Measurements from ENCODE around the gene PROC. TPM values are rescaled to one million over a fixed set of nuclear protein-coding genes. Genes with fewer than 3 reads are reported as not detected.

Gene PROC
- total and polyA plus RNA-seq, 2 of the 8 experiments (the other 6 are each of a cell fraction or from before 2014, with no cell fraction given) = 1.5 to 1.6 TPM

GRCh38 chr2:127392828-127393578, 25.2 kb upstream of the PROC start:
- DNase-seq (ENCODE audit: low read depth in 1 of 2, low spot score in 2 of 2) = no peak
- Histone ChIP-seq H3K27me3 (replicated peaks in 1 of 4; ENCODE audit: control insufficient read depth in 3 of 4, extremely low read depth in 1 of 4, insufficient read depth in 3 of 4, low read length in 3 of 4) (no peaks in the 10 kb centered on the region; a peak in 1 of 7 replicates), H3K23ac (ENCODE audit: insufficient read length) (no peak overlapping the region), H2AFZ (ENCODE audit: low read length) (no peak overlapping the region), H3K56ac (replicated peaks; ENCODE audit: insufficient read length, low read depth, low read length) (no peak overlapping the region), H3K14ac (ENCODE audit: insufficient read length) (no peak overlapping the region), H3K4ac (replicated peaks; ENCODE audit: insufficient read length, low read depth, low read length) (no peak overlapping the region), H3K4me3 (ENCODE audit: extremely low read depth in 1 of 4, insufficient read depth in 2 of 4, low read depth in 3 of 4, low read length in 4 of 4) (no peak overlapping the region), H3K9ac (replicated peaks in 1 of 4; ENCODE audit: extremely low read depth in 1 of 4, low read depth in 3 of 4, low read length in 3 of 4) (no peak overlapping the region), H3K36me3 (ENCODE audit: control insufficient read depth in 2 of 4, insufficient read depth in 4 of 4, low read length in 3 of 4) (no peaks in the 10 kb centered on the region), H3K23me2 (ENCODE audit: low read depth, low read length) (peaks cover 2% of the 10 kb centered on the region; the same call in 1 of the 2 replicates), H2AK5ac (ENCODE audit: low read depth, low read length) (no peak overlapping the region), H3K79me2 (ENCODE audit: control insufficient read depth in 1 of 2, insufficient read depth in 2 of 2, low read length in 2 of 2) (no peaks in the 10 kb centered on the region), H3K27ac (ENCODE audit: low read depth, low read length) (no peak overlapping the region), H4K5ac (ENCODE audit: insufficient read length, low read depth, low read length) (no peak overlapping the region), H3K18ac (ENCODE audit: extremely low read depth, low read length) (no peak overlapping the region), H3K4me2 (ENCODE audit: insufficient read depth in 1 of 2, low read depth in 2 of 2, low read length in 2 of 2) (no peak overlapping the region), H3K4me1 (replicated peaks in 1 of 4; ENCODE audit: control insufficient read depth in 3 of 4, insufficient read depth in 4 of 4, low read length in 3 of 4) (peaks cover 0 to 8% (median 3%) of the 10 kb centered on the region in 4 experiments; a peak in 3 of 7 replicates), H3K9me3 (ENCODE audit: insufficient read depth in 2 of 2, low read depth in 1 of 2, low read length in 1 of 2) (0 out of 4 replicates have a peak, but pooled peaks cover 0 to 3% of the 10 kb centered on the region in 2 experiments), H2BK12ac (ENCODE audit: low read depth, low read length) (no peak overlapping the region), H4K8ac (ENCODE audit: extremely low read depth, insufficient read depth, low read length) (no peak overlapping the region), H4K20me1 (replicated peaks in 1 of 2; ENCODE audit: control insufficient read depth in 1 of 2, insufficient read depth in 2 of 2, low read length in 2 of 2) (no peaks in the 10 kb centered on the region), H3K79me1 (ENCODE audit: low read depth, low read length) (no peaks in the 10 kb centered on the region), H2BK5ac (ENCODE audit: low read depth, low read length) (no peak overlapping the region), H2BK20ac (ENCODE audit: low read length) (no peak overlapping the region), H2BK15ac (ENCODE audit: low read length) (no peak overlapping the region), H2BK120ac (replicated peaks; ENCODE audit: low read depth, low read length) (no peak overlapping the region), H4K91ac (replicated peaks; ENCODE audit: insufficient read length, low read length) (no peak overlapping the region)
- no peak for FAIRE-seq
- ChIA-PET CTCF (ENCODE audit: partially characterized antibody) (interaction anchor here (1.0 to 1.3 kb wide), 2 partner anchors 23 to 69 kb away, joined by 4 read pairs; no protein-coding TSS in a partner anchor), POLR2A (ENCODE audit: partially characterized antibody) (no interaction called here)
- WGBS, 2 experiments (ENCODE audit: extremely low coverage in 1 of 2, insufficient coverage in 1 of 2, insufficient read length in 1 of 2, insufficient replicate concordance in 2 of 2, low coverage in 1 of 2, low lambda C conversion rate in 2 of 2, missing lambda C conversion rate in 1 of 2) = 73% methylated on average over 1 of the region's 1 CpG; no CpG with 5 or more reads in 1 of the 2 experiments
- no peak for TF ChIP-seq SP2 (IDR thresholded peaks at IDR 0.05; ENCODE audit: low read length)
- no peak for TF ChIP-seq SIRT6 (IDR thresholded peaks at IDR 0.05; ENCODE audit: low read length)
- no peak for TF ChIP-seq BACH1 (IDR thresholded peaks at IDR 0.05; ENCODE audit: low read length)
- TF ChIP-seq POLR2A (IDR thresholded peaks at IDR 0.05; ENCODE audit: control extremely low read depth in 1 of 2, low read depth in 2 of 2, low read length in 2 of 2) = no peak
- TF ChIP-seq BCL11A (IDR thresholded peaks at IDR 0.05; ENCODE audit: low read depth in 2 of 2, low read length in 2 of 2) = no peak
- TF ChIP-seq RXRA (IDR thresholded peaks at IDR 0.05; ENCODE audit: insufficient read depth, low read depth, low read length) = no peak
- no peak for TF ChIP-seq JUN (IDR thresholded peaks at IDR 0.05; ENCODE audit: low read depth, low read length)
- no peak for TF ChIP-seq KDM1A (IDR thresholded peaks at IDR 0.05; ENCODE audit: borderline replicate concordance, low read length)
- no peak for TF ChIP-seq TAF7 (optimal IDR thresholded peaks at IDR 0.05; ENCODE audit: borderline replicate concordance, low read depth, low read length)
- TF ChIP-seq POU5F1 (IDR thresholded peaks at IDR 0.05; ENCODE audit: low read depth, low read length) = no peak
- TF ChIP-seq YY1 (IDR thresholded peaks at IDR 0.05; ENCODE audit: low read depth, low read length) = no peak
- no peak for TF ChIP-seq FOSL1 (IDR thresholded peaks at IDR 0.05; ENCODE audit: insufficient read depth, low read depth, low read length)
